HFF-Myc (cell line): ENCODE measurements around the gene DENND5B.
A peak's percentile ranks its signal among the peaks of the same experiment; 100 is the strongest.
"Not testable (repeated sequence)": the region's sequence is repeated elsewhere in the genome, so short reads cannot be mapped to it uniquely, and the experiment has no call there.

Source experiments
- DNase-seq: peaks from one replicate; pipeline ENCODE4 v3.0.0-alpha.2; 2011; ENCODE audit warnings: low read depth; ENCODE audit errors: extremely low read depth
- H3K4me3 ChIP-seq: replicated peaks from 2 replicates; pipeline ENCODE4 v1.5.1; 2011; ENCODE audit warnings: low read depth, mild to moderate bottlenecking, control low read depth, low read length
- CTCF ChIP-seq: IDR thresholded peaks from 2 replicates; pipeline ENCODE4 v1.5.1; 2012; ENCODE audit warnings: mild to moderate bottlenecking, low read depth, low read length, control low read depth; ENCODE audit errors: missing control alignments

Gene DENND5B

GRCh38 chr12:31423405-31423804 is 167.5 kb downstream of the DENND5B start:
- no peak overlapping the region for H3K4me3 ChIP-seq
- no peak for TF ChIP-seq CTCF
- no peak for DNase-seq

DNA sequence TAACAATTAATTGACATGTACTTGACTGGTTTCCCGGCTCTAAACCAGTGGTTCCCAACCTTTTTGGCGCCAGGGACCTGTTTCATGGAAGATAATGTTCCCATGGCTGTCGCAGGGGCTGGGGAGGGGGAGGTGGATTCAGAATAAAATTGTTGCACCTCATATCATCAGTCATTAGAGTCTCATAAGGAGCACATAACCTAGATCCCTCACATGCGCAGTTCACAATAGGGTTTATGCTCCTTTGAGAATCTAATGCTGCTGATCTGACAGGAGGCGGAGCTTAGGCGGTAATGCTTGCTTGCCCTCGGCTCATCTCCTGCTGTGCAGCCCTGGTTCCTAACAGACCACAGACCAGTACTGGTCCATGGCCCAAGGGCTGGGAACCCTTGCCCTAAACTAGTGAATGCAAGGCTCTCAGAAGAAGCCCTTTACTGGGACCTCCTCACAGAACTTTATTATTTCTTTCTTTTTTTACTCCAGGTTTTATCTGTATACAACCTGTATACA is 178.6 kb downstream of the DENND5B start:
- TF ChIP-seq CTCF = no peak
- H3K4me3 ChIP-seq = no peak overlapping the region
- no peak for DNase-seq

DNA sequence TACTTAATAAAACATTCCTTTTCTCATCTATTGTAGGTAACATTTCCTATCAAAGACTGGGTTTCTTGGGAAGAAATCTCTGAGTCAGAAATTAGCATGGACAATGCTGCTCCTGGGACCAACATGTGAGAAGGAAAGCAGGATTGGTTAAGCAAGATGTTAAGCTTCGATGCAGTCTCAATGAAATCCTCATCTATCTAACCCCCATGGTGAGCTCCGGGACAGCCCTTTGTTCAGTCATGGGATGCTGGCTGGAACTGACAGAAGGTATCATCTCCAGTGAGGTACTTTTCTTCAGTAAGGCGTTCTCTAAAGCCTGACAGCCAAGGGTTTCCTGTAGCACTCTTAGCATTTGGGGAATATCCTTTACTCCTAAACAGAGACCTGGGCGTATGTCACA is 182.2 kb downstream of the DENND5B start:
- DNase-seq = no peak
- no peak overlapping the region for H3K4me3 ChIP-seq
- no peak for TF ChIP-seq CTCF

DNA sequence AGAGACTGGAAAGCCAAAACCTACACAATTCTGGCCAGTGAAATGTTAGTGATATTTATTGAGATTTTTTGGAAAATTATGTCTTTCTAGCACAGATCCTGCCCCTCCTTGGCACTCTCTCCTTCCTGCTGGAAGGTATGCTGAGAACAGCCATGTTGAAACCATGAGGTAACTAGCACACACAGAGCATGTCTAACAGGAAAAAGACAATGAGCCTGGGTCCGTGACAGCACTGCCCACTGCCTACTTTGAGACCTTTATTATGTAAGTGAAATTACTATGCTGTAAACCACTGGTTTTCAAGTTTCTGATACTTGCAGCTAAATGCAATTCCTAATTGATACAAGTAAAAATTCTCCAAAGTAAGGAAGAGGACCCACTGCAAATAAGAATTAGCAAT is 183.4 kb downstream of the DENND5B start:
- no peak for DNase-seq
- no peak overlapping the region for H3K4me3 ChIP-seq
- no peak for TF ChIP-seq CTCF

- no peak overlapping the region for H3K4me3 ChIP-seq
- TF ChIP-seq CTCF = no peak
- DNase-seq = no peak
Measured at GRCh38 chr12:31406345-31406744, 184.6 kb downstream of the DENND5B start.

DNA sequence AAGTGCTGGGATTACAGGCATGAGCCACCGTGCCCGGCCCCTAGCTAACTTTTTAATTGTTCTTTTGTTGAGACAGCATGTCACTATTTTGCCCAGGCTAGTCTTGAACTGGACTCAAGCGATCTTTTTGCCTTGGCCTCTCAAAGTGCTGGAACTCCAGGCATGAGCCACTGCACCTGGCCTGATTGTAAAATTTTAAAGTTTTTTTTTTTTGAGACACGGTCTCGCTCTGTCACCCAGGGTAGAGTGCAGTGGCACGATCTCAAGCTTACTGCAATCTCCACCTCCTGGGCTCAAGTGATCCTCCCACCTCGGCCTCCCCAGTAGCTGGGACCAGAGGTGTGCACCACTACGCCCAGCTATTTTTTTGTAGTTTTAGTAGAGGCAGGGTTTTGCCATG is 185.9 kb downstream of the DENND5B start:
- H3K4me3 ChIP-seq = no peak overlapping the region
- no peak for TF ChIP-seq CTCF
- DNase-seq = no peak

DNA sequence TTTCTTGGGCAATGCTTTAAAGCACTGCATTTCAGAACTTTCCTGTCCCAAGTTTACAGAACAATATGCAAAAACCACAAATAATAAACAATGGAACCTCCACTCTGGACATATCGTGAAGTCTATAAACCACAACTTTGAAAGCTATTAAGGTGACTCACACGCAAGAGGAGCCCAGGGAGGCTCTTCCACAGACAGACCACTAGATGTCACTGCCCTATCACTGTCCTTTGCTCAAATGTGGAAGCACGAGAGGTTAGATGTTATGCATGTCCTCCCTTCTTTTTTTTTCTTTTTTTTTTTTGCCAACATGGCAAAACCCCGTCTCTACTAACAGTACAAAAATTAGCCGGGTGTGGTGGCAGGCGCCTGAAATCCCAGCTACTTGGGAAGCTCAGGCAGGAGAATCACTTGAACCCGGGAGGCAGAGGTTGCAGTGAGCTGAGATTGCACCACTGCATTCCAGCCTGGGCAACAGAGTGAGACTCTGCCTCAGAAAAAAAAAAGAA is 187.8 kb downstream of the DENND5B start:
- peak; percentile 90 for DNase-seq
- peak; percentile 93 for TF ChIP-seq CTCF

More for the DNA sequence above, 187.8 kb downstream of the DENND5B start:
- not testable (repeated sequence) for H3K4me3 ChIP-seq
